HTR-8/SVneo (cell line): ENCODE results near the gene PIGU.

Experiments
- DNase-seq: peaks from one replicate; pipeline ENCODE4 v3.0.0; 2011; ENCODE audit warnings: low spot score, mixed read lengths; ENCODE audit not compliant: insufficient read length
- FAIRE-seq: peaks from 2 replicates; lab custom pipeline; 2011; peaks lifted over from hg19 to GRCh38; lab: Jason Lieb, UNC

The PIGU gene

GRCh38 chr20:34540596-34541263 lies 136.2 kb downstream of the PIGU start:
- FAIRE-seq (no peak), DNase-seq (no peak)

DNA sequence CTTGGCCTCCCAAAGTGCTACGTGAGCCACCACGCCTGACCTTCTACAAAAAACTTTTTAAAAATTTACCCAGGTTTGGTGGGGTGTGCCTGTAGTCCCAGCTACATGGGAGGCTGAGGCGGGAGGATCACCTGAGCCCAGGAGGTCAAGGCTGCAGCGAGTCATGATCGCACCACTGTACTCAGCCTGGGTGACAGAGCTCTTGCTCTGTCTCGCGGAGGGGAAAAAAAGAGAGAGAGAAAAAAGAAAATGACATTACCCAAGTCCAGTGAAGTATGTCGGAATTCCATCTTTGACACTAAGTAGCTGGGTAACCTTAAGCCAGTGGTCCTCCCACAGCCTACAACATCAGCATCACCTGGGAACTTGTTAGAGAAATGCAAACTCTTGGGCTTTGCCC lies 137.1 kb downstream of the PIGU start:
- FAIRE-seq (no peak), DNase-seq (no peak)

GRCh38 chr20:34538671-34539123 lies 138.2 kb downstream of the PIGU start:
- DNase-seq, result peak; percentile 60
- no peak for FAIRE-seq

- DNase-seq (no peak), FAIRE-seq (peak; percentile 16)
Observed at GRCh38 chr20:34537651-34538050, 139.2 kb downstream of the PIGU start.

GRCh38 chr20:34536798-34537394 lies 140.0 kb downstream of the PIGU start:
- FAIRE-seq (no peak), DNase-seq (no peak)

DNA sequence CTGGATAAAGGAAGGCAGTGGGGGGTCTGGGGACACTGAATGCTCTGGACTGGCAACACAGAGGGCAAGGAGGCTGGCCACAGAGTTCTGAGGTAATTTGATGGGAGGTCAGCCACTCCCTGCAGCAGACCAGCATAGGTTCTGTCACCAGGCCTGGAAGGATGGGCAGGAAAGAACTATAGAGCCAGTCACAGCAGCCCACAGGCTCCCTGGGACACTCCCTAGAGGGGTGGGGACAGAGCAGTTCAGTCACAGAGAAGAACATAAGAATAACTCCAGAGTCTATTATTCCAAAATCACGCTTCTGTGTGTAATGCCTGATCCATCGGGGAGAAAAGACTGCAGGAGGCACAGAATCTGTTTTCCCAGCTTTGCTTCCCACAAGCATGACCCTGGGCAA lies 141.0 kb downstream of the PIGU start:
- DNase-seq (no peak), FAIRE-seq (no peak)

- DNase-seq (no peak), FAIRE-seq (peak; percentile 55)
Observed at GRCh38 chr20:34535301-34535840, 141.5 kb downstream of the PIGU start.

DNA sequence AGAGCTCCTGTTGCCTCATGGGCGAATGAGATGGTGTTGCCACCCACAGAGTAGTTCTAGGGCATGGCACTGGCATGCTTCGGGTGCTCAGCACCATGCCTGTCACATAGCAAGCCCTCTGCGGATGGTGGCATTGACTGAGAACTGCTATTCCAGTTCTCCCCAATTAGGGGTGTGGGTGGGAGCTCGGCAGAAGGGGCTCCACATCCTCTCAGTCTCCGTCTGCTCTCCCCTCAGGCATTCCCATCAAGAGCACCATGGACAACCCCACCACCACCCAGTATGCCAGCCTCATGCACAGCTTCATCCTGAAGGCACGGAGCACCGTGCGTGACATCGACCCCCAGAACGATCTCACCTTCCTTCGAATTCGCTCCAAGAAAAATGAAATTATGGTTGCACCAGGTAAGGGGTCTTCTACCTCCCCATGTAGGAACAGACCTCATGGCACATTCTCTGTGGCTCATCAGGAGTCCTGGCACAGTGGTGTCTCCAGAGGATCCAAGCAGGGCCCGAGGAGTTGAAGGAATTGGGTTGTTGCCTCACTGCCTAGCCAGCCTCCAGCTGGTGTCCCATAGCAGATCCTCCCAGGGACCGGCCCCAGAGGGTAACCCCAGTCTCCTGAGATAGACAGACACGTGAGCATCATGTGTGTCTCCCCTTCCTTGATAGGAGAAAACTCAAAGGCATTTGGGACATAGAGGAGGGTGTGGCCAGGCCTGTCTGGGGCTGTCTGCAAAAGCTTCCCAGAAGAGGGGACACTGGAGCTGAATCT lies 142.3 kb downstream of the PIGU start:
- FAIRE-seq (no peak), DNase-seq (no peak)

- DNase-seq (no peak), FAIRE-seq (no peak)
Observed at GRCh38 chr20:34532756-34533155, 144.1 kb downstream of the PIGU start.

- DNase-seq, result no peak
Observed at GRCh38 chr20:34532320-34532719, 144.6 kb downstream of the PIGU start.

GRCh38 chr20:34531608-34532265 lies 145.2 kb downstream of the PIGU start:
- no peak for FAIRE-seq
- no peak for DNase-seq

More at GRCh38 chr20:34532320-34532719, 144.6 kb downstream of the PIGU start:
- no peak for FAIRE-seq

DNA sequence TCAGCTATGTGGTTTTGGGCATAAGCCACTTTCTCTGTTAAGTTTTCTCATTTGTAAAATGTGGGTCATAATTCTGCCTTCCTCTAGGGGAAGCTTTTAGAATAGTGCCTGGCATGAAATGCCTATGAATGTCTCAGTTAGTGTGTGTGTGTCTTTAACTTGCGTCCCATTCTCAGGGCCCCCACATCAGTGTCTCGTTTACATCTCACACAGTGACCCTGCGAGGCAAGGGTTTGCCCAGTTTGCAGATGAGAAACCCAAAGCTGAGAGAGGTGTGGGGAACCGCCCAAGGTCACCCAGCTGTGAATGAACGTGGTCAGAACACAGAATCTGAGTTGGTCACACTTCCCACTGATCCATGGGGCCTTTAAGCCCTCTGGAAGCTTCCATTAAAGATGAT lies 146.6 kb downstream of the PIGU start:
- FAIRE-seq, result no peak
- no peak for DNase-seq

DNA sequence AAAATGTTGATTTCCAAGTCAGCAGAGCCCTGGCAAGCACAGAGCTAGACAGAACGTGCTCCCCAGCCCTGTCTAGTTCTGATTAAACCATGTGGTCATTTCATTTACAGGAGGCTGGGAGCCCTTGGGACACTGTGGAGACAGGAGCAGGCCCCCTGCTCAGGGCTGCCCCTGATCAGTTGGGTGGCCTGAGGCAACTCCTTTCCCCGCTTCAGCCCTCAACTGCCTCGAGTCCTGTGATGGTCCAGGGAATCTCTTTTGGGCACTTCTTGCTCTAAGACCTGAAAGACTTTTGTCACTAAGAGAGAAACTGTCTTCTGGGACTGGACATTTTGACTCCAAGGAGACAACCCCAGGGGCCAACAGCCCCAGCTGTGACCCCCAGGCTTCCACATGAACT lies 147.2 kb downstream of the PIGU start:
- DNase-seq, result no peak
- FAIRE-seq, result no peak

GRCh38 chr20:34528921-34529297 lies 148.0 kb downstream of the PIGU start:
- DNase-seq, result no peak
- no peak for FAIRE-seq

DNA sequence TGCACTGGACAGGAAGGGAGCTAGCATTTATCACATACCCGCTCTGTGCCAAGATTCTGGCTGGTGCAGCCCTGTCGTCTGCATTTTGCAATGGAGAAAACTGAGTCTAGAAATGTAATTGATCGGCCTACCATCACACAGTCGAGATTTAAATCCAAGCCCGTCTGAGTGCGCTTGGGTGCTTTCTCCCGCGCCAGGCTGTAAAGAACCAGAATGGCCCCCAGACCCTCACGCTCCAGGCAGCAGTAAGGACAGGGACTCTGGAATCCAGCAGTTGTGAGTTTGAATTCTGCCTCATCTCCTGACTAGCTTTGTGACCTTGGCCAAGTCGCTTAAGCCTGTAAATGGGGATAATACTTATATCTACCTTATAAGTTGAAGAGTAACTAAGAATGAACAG lies 149.9 kb downstream of the PIGU start:
- FAIRE-seq (no peak), DNase-seq (no peak)

DNA sequence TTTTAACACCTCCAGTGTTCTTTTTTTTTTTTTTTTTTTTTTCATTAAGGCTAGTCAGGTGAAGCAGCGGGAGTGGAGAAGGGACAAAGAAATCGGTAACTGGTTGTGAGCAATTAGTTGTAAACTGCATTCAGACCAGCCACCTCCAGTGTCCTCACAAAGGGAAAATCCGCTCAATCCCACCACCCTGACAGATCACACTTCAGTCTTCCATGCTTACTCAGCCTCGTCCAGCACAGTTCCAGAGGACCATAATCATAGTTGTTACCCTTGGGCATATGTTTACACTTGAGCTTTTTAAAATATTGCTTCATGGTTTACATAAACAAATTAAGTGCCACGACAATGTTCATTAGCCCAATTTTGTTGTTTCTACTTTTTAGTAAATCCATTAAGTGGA lies 150.4 kb downstream of the PIGU start:
- DNase-seq (no peak), FAIRE-seq (no peak)

- peak; percentile 98 for DNase-seq
- FAIRE-seq, result peak; percentile 95
Observed at GRCh38 chr20:34525709-34526416, 151.0 kb downstream of the PIGU start.

- FAIRE-seq (no peak), DNase-seq (no peak)
Observed at GRCh38 chr20:34525342-34525708, 151.6 kb downstream of the PIGU start.

DNA sequence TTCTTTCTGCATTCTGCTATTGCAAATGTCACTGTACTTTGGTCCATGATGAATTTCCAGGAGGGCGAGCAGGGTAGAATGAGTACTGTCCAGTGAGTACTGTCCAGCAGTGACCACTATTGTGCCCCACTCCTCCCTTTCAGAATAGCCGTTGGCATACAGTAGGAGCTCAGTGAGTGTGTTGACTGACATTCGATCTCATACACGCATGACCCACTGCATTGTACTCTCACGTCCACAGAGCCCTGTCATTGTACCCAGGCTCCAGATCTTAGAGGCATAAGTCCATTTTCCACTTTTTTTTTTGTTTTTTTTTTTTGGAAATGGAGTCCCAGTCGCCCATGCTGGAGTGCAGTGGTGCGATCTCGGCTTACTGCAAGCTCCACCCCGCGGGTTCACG lies 152.5 kb downstream of the PIGU start:
- DNase-seq, result no peak

More for the DNA sequence above, 152.5 kb downstream of the PIGU start:
- no peak for FAIRE-seq
